IMR-90 (cell line): ENCODE measurements around the gene TAS2R14.

Experiments used
- BHLHE40 ChIP-seq: fragments of 150-350 bp; IDR thresholded peaks from 2 replicates; pipeline ENCODE4 v1.6.1; 2016; ENCODE audit warnings: mild to moderate bottlenecking, low read depth, low read length
- NFE2L2 ChIP-seq: fragments of 150-350 bp; IDR thresholded peaks from 2 replicates; pipeline ENCODE4 v1.6.1; 2016; ENCODE audit warnings: low read depth, mild to moderate bottlenecking, low read length
- POLR2A ChIP-seq: IDR thresholded peaks from 2 replicates; pipeline ENCODE4 v1.6.1; 2012; ENCODE audit warnings: mild to moderate bottlenecking, low read depth, low read length
- RAD21 ChIP-seq: IDR thresholded peaks from 2 replicates; pipeline ENCODE4 v1.6.1; 2012; ENCODE audit warnings: low read length, improper control_type of control experiment
- RCOR1 ChIP-seq: IDR thresholded peaks from 2 replicates; pipeline ENCODE4 v1.6.1; 2012; ENCODE audit warnings: mild to moderate bottlenecking, low read length, improper control_type of control experiment; ENCODE audit not compliant: insufficient replicate concordance
- RFX5 ChIP-seq: IDR thresholded peaks from 2 replicates; pipeline ENCODE4 v1.8.0; 2012; ENCODE audit warnings: low read depth, mild to moderate bottlenecking, low read length, moderate library complexity
- TF ChIP-seq, protein P1 (sequence below): conservative IDR thresholded peaks from 2 replicates; pipeline ENCODE4 v1.5.1; 2012; ENCODE audit warnings: mild to moderate bottlenecking, low read depth, low read length, improper control_type of control experiment
- TF ChIP-seq, protein P2 (sequence below): fragments of 150-350 bp; IDR thresholded peaks from 2 replicates; pipeline ENCODE4 v1.6.1; 2017; ENCODE audit warnings: mild to moderate bottlenecking, antibody characterized with exemption, low read length, low read depth

DNA sequence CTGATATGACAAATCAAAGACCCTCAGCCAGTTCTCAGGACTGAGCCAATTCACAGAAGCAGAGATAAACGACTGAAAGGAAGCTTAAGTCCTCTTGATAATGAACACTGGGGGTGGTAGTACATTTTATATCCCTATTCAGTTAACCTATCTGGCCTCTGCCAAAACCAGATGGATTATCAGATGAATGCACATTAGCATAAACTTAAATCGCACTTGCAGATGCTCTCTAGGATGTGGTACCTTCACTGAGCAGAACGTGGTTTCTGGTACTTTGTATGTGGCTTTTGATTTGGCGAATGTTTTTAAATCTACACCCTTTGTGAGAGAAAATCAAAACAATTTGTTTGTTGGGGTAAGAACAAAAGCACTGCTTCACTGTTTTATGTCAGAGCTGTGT lies 21.1 kb upstream of the TAS2R14 start:
- TF ChIP-seq, protein P1, sequence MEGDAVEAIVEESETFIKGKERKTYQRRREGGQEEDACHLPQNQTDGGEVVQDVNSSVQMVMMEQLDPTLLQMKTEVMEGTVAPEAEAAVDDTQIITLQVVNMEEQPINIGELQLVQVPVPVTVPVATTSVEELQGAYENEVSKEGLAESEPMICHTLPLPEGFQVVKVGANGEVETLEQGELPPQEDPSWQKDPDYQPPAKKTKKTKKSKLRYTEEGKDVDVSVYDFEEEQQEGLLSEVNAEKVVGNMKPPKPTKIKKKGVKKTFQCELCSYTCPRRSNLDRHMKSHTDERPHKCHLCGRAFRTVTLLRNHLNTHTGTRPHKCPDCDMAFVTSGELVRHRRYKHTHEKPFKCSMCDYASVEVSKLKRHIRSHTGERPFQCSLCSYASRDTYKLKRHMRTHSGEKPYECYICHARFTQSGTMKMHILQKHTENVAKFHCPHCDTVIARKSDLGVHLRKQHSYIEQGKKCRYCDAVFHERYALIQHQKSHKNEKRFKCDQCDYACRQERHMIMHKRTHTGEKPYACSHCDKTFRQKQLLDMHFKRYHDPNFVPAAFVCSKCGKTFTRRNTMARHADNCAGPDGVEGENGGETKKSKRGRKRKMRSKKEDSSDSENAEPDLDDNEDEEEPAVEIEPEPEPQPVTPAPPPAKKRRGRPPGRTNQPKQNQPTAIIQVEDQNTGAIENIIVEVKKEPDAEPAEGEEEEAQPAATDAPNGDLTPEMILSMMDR, result no peak
- TF ChIP-seq POLR2A (no peak), RCOR1 (no peak), RFX5 (no peak), NFE2L2 (no peak), RAD21 (no peak), BHLHE40 (no peak)
- TF ChIP-seq, protein P2, sequence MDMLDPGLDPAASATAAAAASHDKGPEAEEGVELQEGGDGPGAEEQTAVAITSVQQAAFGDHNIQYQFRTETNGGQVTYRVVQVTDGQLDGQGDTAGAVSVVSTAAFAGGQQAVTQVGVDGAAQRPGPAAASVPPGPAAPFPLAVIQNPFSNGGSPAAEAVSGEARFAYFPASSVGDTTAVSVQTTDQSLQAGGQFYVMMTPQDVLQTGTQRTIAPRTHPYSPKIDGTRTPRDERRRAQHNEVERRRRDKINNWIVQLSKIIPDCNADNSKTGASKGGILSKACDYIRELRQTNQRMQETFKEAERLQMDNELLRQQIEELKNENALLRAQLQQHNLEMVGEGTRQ, result no peak
